ENCODE results near the gene AFM. TPM values are rescaled to one million over a fixed set of nuclear protein-coding genes. Genes with fewer than 3 reads are reported as not detected.

The AFM gene
- total RNA-seq, 2 experiments from 2014 or later: not detected

DNA sequence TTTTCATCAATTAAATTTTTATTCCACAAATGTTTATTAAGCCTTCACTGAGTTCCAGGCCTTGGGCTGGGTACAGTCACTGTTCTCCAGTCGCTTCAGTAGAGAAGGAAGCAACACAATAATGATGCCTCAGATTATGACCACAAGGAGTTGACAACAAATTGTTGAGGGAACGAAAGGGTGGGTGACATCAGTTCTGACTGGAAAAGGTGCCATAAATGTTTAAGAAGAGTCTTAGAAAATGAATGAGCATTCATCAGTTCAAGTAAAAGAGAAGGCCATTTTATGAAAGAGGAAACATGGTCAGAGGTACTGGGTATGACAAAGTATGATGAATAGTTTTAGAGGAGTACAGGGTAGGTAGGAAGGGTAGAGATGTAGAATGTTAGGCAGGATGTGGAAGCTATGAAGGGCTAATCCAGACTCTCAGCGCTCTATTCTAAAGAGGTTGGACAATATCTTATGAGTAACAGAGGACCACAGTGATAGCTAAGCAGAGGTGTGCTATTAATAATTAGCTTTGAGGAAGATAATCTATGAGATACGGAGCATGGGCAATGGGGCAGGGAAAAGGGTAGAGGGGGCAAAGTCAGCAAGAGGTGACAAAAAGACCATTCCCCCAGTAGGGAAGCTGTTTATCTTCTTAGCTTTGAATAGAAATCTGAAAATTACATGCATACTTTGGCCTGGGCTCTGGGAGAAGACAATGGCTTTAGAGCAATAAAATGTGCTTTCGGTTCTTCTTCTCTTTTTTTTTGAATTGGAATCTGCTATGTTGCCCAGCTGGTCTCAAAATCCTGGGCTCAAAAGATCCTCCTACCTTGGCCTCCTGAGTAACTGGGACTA is 25.1 kb upstream of the AFM start:
- Mint-ChIP-seq H3K27ac (no peak overlapping the region), H3K9me3 (no peaks in the 10 kb centered on the region), H3K4me1 (no peaks in the 10 kb centered on the region), H3K36me3 (no peaks in the 10 kb centered on the region), H3K4me3 (no peak overlapping the region), H3K27me3 (no peaks in the 10 kb centered on the region)
- DNase-seq (no peak), ATAC-seq (ENCODE audit: low read depth) (no peak)
- POLR2A ChIA-PET: no interaction called here

DNA sequence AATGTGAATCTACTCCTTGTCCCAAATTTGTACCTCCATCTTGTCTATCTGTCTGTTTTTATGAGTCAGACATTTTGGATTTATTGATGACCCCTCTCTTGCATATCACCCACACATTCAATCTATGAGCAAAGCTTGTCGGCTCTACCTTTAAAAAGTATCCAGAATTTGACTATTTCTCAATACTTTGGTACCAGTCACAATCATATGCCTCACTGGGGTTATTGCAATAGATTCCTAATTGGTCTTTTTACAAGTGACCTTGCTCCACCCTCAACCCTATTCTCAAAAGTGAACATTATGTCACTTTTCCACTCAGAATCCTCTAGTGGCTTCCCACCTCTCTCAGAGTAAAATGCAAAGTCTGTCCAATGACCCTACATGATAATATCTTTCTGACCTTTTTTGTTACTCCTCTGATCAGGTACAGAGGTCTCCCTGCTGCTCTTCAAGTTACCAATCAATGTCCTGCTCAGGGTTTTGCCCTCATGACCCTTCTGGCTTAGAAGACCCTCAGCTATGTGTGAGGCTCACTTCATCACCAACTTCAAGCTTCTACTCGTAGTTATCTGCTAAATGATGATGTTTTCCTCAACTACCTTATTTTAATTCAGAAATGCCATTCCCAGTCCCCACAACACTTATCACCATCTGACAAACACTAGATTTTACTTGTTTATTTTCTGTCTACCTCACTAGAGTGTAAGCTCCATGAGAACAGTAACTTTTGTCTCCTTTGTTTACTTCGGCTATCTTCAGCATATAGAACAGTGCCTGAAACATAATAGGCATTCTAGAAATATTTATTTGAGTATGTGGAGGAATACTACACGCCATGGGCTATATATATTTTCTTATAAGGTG is 23.1 kb upstream of the AFM start:
- H3K4me1 Mint-ChIP-seq: no peaks in the 10 kb centered on the region
- DNase-seq (no peak), ATAC-seq (ENCODE audit: low read depth) (no peak)
- no peaks in the 10 kb centered on the region for H3K36me3 Mint-ChIP-seq
- H3K27ac Mint-ChIP-seq: no peak overlapping the region
- H3K4me3 Mint-ChIP-seq: no peak overlapping the region
- POLR2A ChIA-PET: no interaction called here
- H3K27me3 Mint-ChIP-seq: no peaks in the 10 kb centered on the region
- no peaks in the 10 kb centered on the region for H3K9me3 Mint-ChIP-seq

- no peak overlapping the region for H3K27ac Mint-ChIP-seq
- no peak for ATAC-seq (ENCODE audit: low read depth)
- no peaks in the 10 kb centered on the region for H3K9me3 Mint-ChIP-seq
- no peak overlapping the region for H3K4me3 Mint-ChIP-seq
- H3K4me1 Mint-ChIP-seq: no peaks in the 10 kb centered on the region
- H3K36me3 Mint-ChIP-seq: no peaks in the 10 kb centered on the region
- peaks cover 2% of the 10 kb centered on the region for H3K27me3 Mint-ChIP-seq
- no peak for DNase-seq
- POLR2A ChIA-PET: no interaction called here
These were observed 22.5 kb upstream of the AFM start for GRCh38 chr4:73459048-73459421.

DNA sequence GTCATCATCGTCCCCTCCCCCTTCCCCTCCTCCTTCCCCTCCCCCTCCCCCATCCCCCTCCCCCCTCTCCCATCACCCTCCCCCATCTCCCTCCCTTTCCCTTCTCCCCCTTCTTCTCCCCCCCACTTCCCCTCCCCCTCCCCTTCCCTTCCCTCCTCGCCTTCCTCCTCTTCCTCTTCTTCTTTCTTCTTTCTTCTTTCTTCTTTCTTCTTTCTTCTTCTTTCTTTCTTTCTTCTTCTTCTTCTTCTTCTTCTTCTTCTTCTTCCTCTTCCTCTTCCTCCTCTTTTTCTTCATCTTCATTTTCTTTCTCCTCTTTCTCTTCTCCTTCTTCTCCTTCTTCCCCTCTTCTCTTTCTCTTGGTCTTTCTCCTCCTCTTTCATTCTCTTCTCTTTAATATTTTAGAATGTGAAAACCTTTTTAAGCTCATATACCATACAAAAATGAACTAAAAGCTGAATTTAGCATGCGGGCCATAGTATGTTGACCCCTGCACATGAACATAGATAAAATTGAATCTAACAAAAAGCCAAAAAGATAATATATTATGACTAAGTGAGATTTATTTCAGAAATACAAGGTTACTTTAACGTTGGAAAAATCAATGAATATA is 20.5 kb upstream of the AFM start:
- Mint-ChIP-seq H3K36me3 (no peaks in the 10 kb centered on the region), H3K4me3 (no peak overlapping the region), H3K9me3 (no peaks in the 10 kb centered on the region), H3K27me3 (peaks cover 6% of the 10 kb centered on the region), H3K27ac (no peak overlapping the region), H3K4me1 (no peaks in the 10 kb centered on the region)
- ATAC-seq (ENCODE audit: low read depth): no peak
- DNase-seq: no peak
- POLR2A ChIA-PET: no interaction called here

- no peak overlapping the region for H3K4me3 Mint-ChIP-seq
- POLR2A ChIA-PET: no interaction called here
- ATAC-seq (ENCODE audit: low read depth) (no peak), DNase-seq (no peak)
- no peaks in the 10 kb centered on the region for H3K36me3 Mint-ChIP-seq
- peaks cover 6% of the 10 kb centered on the region for H3K27me3 Mint-ChIP-seq
- H3K4me1 Mint-ChIP-seq: no peaks in the 10 kb centered on the region
- no peaks in the 10 kb centered on the region for H3K9me3 Mint-ChIP-seq
- H3K27ac Mint-ChIP-seq: no peak overlapping the region
These were observed 13.4 kb upstream of the AFM start for GRCh38 chr4:73468170-73468569.

- ATAC-seq (ENCODE audit: low read depth): no peak
- Mint-ChIP-seq H3K36me3 (no peaks in the 10 kb centered on the region), H3K27ac (no peak overlapping the region), H3K27me3 (no peaks in the 10 kb centered on the region), H3K4me1 (no peaks in the 10 kb centered on the region), H3K4me3 (no peak overlapping the region), H3K9me3 (no peaks in the 10 kb centered on the region)
- POLR2A ChIA-PET: no interaction called here
- DNase-seq: no peak
These were observed 10.8 kb upstream of the AFM start for GRCh38 chr4:73470728-73471127.

GRCh38 chr4:73477176-73477575 is 4.4 kb upstream of the AFM start:
- DNase-seq (no peak), ATAC-seq (ENCODE audit: low read depth) (no peak)
- Mint-ChIP-seq H3K27ac (no peak overlapping the region), H3K9me3 (peaks cover 1% of the 10 kb centered on the region), H3K4me1 (no peaks in the 10 kb centered on the region), H3K36me3 (no peaks in the 10 kb centered on the region), H3K4me3 (no peak overlapping the region), H3K27me3 (no peaks in the 10 kb centered on the region)
- POLR2A ChIA-PET: no interaction called here

GRCh38 chr4:73479323-73479722 is 2.2 kb upstream of the AFM start:
- H3K4me1 Mint-ChIP-seq: no peaks in the 10 kb centered on the region

DNA sequence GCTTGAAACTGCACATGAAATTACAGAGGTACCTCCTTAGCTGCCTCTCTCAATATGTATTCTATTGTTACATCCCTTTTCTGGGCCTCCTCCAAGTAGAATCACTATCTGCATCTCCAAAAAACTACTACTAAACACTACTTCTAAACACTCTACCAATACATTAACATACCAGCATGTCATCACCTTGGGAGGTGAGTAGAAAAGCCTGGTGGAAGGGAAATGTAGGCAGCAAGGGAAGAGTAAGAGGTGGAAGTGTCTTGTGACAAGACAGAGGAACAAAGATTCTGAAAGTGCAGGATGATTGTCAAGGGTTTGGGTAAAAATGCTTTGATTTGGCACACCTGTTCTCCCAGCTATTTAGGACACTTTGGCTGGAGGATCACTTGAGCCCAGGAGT is 3.5 kb downstream of the AFM start:
- no peak for DNase-seq
- POLR2A ChIA-PET: no interaction called here
- peaks cover 3% of the 10 kb centered on the region for H3K27me3 Mint-ChIP-seq

More at GRCh38 chr4:73479323-73479722, 2.2 kb upstream of the AFM start:
- H3K27ac Mint-ChIP-seq: no peak overlapping the region
- POLR2A ChIA-PET: no interaction called here
- H3K9me3 Mint-ChIP-seq: peaks cover 1% of the 10 kb centered on the region
- no peaks in the 10 kb centered on the region for H3K27me3 Mint-ChIP-seq
- H3K36me3 Mint-ChIP-seq: no peaks in the 10 kb centered on the region
- no peak overlapping the region for H3K4me3 Mint-ChIP-seq
- ATAC-seq (ENCODE audit: low read depth) (no peak), DNase-seq (no peak)

DNA sequence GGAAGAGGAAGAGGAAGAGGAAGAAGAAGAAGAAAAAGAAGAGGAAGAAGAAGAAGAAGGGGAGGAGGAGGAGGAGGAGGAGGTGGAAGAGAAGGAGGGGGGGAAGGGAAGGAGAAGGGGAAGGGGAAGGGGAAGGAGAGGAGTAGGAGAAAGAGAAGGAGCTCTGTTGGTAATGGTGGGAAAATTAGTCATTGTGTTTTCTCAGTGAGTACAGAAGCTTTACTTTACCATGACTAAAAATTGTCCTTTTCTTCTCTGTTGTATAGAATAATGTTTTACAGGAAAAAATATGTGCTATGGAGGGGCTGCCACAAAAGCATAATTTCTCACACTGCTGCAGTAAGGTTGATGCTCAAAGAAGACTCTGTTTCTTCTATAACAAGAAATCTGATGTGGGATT is 4.1 kb downstream of the AFM start:
- Mint-ChIP-seq H3K4me3 (no peak overlapping the region), H3K9me3 (no peaks in the 10 kb centered on the region), H3K36me3 (no peaks in the 10 kb centered on the region), H3K27me3 (peaks cover 3% of the 10 kb centered on the region), H3K4me1 (no peaks in the 10 kb centered on the region), H3K27ac (no peak overlapping the region)
- POLR2A ChIA-PET: no interaction called here
- no peak for DNase-seq
- no peak for ATAC-seq (ENCODE audit: low read depth)

More for the DNA sequence above, 3.5 kb downstream of the AFM start:
- no peaks in the 10 kb centered on the region for H3K4me1 Mint-ChIP-seq
- no peak for ATAC-seq (ENCODE audit: low read depth)
- no peak overlapping the region for H3K4me3 Mint-ChIP-seq
- H3K27ac Mint-ChIP-seq: no peak overlapping the region
- no peaks in the 10 kb centered on the region for H3K9me3 Mint-ChIP-seq
- H3K36me3 Mint-ChIP-seq: no peaks in the 10 kb centered on the region

GRCh38 chr4:73486497-73486896 is 5.0 kb downstream of the AFM start:
- POLR2A ChIA-PET: no interaction called here
- Mint-ChIP-seq H3K9me3 (no peaks in the 10 kb centered on the region), H3K36me3 (no peaks in the 10 kb centered on the region)

DNA sequence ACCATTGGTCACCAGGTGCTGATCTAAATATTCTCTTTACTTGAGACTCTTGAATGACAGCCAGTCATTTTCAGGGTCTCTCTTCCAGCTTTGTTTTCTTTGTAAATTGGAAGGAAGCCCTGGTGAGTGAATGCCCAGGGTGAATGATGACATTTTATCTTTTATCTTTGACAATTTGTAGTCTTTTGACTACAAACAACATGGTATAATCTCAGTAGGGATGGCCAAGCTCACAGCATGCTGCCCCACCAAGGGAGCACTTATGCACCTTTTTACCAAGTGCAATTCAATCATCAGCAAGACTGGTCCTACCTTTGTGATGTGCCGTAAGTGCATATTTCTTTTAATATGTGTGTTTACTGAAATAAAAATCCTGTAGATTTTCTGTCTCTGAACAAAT is 5.7 kb downstream of the AFM start:
- H3K27me3 Mint-ChIP-seq: peaks cover 3% of the 10 kb centered on the region

More at GRCh38 chr4:73486497-73486896, 5.0 kb downstream of the AFM start:
- Mint-ChIP-seq H3K4me3 (no peak overlapping the region), H3K27ac (no peak overlapping the region), H3K27me3 (peaks cover 3% of the 10 kb centered on the region), H3K4me1 (no peaks in the 10 kb centered on the region)
- no peak for ATAC-seq (ENCODE audit: low read depth)
- DNase-seq: no peak

DNA sequence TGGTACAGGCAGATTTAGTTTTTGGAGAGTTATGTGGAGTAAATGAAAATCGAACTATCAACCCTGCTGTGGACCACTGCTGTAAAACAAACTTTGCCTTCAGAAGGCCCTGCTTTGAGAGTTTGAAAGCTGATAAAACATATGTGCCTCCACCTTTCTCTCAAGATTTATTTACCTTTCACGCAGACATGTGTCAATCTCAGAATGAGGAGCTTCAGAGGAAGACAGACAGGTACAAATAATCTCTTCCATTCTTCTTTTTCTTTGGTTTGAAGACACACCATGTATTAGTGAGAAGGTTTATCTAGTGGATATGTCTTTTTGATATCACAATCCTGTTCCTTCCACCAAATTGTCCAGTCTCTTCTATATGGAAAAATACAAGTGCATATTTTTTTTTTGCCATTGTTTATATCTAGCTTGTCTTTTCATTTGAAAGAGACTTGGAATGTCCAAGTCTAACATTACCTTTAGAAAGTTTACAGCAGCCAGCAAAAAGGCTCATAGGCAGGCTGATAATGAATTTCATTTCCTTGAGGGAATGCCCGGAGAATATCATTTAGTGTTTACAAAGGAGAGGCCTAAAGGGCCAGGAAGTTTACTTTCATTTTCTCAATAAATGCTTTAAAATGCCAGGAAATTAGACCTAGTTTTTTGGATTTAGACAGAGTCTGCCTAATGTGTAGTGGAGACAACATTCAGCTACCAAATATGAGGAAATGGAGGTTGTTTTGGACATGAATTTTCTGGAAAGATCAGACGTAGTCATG is 18.6 kb downstream of the AFM start:
- DNase-seq (no peak), ATAC-seq (ENCODE audit: low read depth) (no peak)
- H3K9me3 Mint-ChIP-seq: no peaks in the 10 kb centered on the region
- H3K4me3 Mint-ChIP-seq: no peak overlapping the region
- POLR2A ChIA-PET: no interaction called here
- H3K36me3 Mint-ChIP-seq: no peaks in the 10 kb centered on the region
- H3K4me1 Mint-ChIP-seq: no peaks in the 10 kb centered on the region
- H3K27ac Mint-ChIP-seq: no peak overlapping the region
- no peaks in the 10 kb centered on the region for H3K27me3 Mint-ChIP-seq

More for the DNA sequence above, 5.7 kb downstream of the AFM start:
- DNase-seq (no peak), ATAC-seq (ENCODE audit: low read depth) (no peak)
- H3K36me3 Mint-ChIP-seq: no peaks in the 10 kb centered on the region
- H3K27ac Mint-ChIP-seq: no peak overlapping the region
- H3K4me1 Mint-ChIP-seq: no peaks in the 10 kb centered on the region
- H3K4me3 Mint-ChIP-seq: no peak overlapping the region
- no peaks in the 10 kb centered on the region for H3K9me3 Mint-ChIP-seq
- POLR2A ChIA-PET: no interaction called here
